ENCODE measurements around the gene ZNF93.
A peak's percentile ranks its signal among the peaks of the same experiment; 100 is the strongest.
"Not testable (repeated sequence)": the region's sequence is repeated elsewhere in the genome, so short reads cannot be mapped to it uniquely, and the experiment has no call there.

Gene ZNF93

GRCh38 chr19:19944583-19944880 is 43.8 kb downstream of the ZNF93 start:
- no peak overlapping the region for H3K4me3 ChIP-seq (ENCODE audit: low read depth, low read length)
- TF ChIP-seq CTCF (IDR thresholded peaks at IDR 0.05; ENCODE audit: borderline replicate concordance, insufficient read depth, low read depth, low read length) = no peak

GRCh38 chr19:19946226-19946625 is 45.5 kb downstream of the ZNF93 start:
- H3K4me3 ChIP-seq (ENCODE audit: low read depth, low read length) = no peak overlapping the region
- TF ChIP-seq CTCF (IDR thresholded peaks at IDR 0.05; ENCODE audit: borderline replicate concordance, insufficient read depth, low read depth, low read length) = no peak

- H3K4me3 ChIP-seq (ENCODE audit: low read depth, low read length) = no peak overlapping the region
- TF ChIP-seq CTCF (IDR thresholded peaks at IDR 0.05; ENCODE audit: borderline replicate concordance, insufficient read depth, low read depth, low read length) = no peak
Observed at GRCh38 chr19:19948800-19949199, 48.1 kb downstream of the ZNF93 start.

- TF ChIP-seq CTCF (IDR thresholded peaks at IDR 0.05; ENCODE audit: borderline replicate concordance, insufficient read depth, low read depth, low read length) = no peak
- H3K4me3 ChIP-seq (ENCODE audit: low read depth, low read length) = no peak overlapping the region
Observed at GRCh38 chr19:19955208-19955607, 54.5 kb downstream of the ZNF93 start.

GRCh38 chr19:19956434-19957075 is 55.8 kb downstream of the ZNF93 start:
- H3K4me3 ChIP-seq (ENCODE audit: low read depth, low read length) = no peak overlapping the region

GRCh38 chr19:19957766-19958165 is 57.0 kb downstream of the ZNF93 start:
- H3K4me3 ChIP-seq (ENCODE audit: low read depth, low read length) = not testable (repeated sequence)

More at GRCh38 chr19:19956434-19957075, 55.8 kb downstream of the ZNF93 start:
- no peak for TF ChIP-seq CTCF (IDR thresholded peaks at IDR 0.05; ENCODE audit: borderline replicate concordance, insufficient read depth, low read depth, low read length)

- H3K4me3 ChIP-seq (ENCODE audit: low read depth, low read length) = not testable (repeated sequence)
- peak; percentile 50; the same call in 1 of the 2 replicates for TF ChIP-seq CTCF (IDR thresholded peaks at IDR 0.05; ENCODE audit: borderline replicate concordance, insufficient read depth, low read depth, low read length)
Observed at GRCh38 chr19:19959151-19959799, 58.5 kb downstream of the ZNF93 start.

All from GM12875 (cell line).